Heart right ventricle (tissue), 16 donors: ENCODE measurements around the gene BORCS5. TPM values are rescaled to one million over a fixed set of nuclear protein-coding genes. Genes with fewer than 3 reads are reported as not detected.

Experiments used
- ATAC-seq, 8 donors: fragments of 200-7000 bp; cut with Tn5 transposase; one replicate each; pipeline ENCODE4 v1.9.1; 2020; ENCODE audit warnings: mild to moderate bottlenecking in 8 of 8, moderate library complexity in 8 of 8, moderate number of reproducible peaks in 1 of 8
- DNase-seq, 2 donors: peaks; one replicate each; pipeline ENCODE4 v3.0.0-alpha.2; 2020
- H3K27ac ChIP-seq, 10 donors: fragments of 200-600 bp; sonication (generic) in 2 of 10; one replicate each; pipeline versions ENCODE4 v1.5.0 to v1.8.0; 2020 to 2022; ENCODE audit warnings: mild to moderate bottlenecking in 3 of 10
- H3K27me3 ChIP-seq, 7 donors: fragments of 200-600 bp; one replicate each; pipeline ENCODE4 v1.8.0; 2021 to 2022; ENCODE audit warnings: mild to moderate bottlenecking in 2 of 7
- H3K36me3 ChIP-seq, 9 donors: fragments of 200-600 bp; sonication (generic) in 1 of 9; one replicate each; pipeline versions ENCODE4 v1.5.0 to v1.8.0; 2020 to 2022; ENCODE audit warnings: mild to moderate bottlenecking in 2 of 9
- H3K4me1 ChIP-seq, 9 donors: fragments of 200-600 bp; sonication (generic) in 1 of 9; one replicate each; pipeline versions ENCODE4 v1.5.0 to v1.8.0; 2020 to 2022; ENCODE audit warnings: mild to moderate bottlenecking in 4 of 9
- H3K4me3 ChIP-seq, 10 donors: fragments of 200-600 bp; sonication (generic) in 2 of 10; one replicate each; pipeline versions ENCODE4 v1.5.0 to v1.8.0; 2020 to 2022; ENCODE audit warnings: mild to moderate bottlenecking in 7 of 10, moderate library complexity in 2 of 10
- H3K9me3 ChIP-seq, 11 donors: fragments of 200-600 bp in 10 of 11; sonication (generic) in 2 of 11; one replicate each; pipeline versions ENCODE4 v1.5.0 to v1.8.0; 2013 to 2022; ENCODE audit warnings: mild to moderate bottlenecking in 2 of 11, control low read depth in 1 of 11, moderate library complexity in 1 of 11
- WGBS, 2 donors: extraction: QIAGEN DNeasy Blood & Tissue Kit; methylation state at CpG; one replicate each; pipeline ENCODE4 v1.1.7; 2013; ENCODE audit warnings: inconsistent platforms in 1 of 2; 5-methylcytosine and 5-hydroxymethylcytosine counted together
- intact Hi-C, 10 donors: fragments of 100-400 bp; cut with DNase I; formaldehyde crosslinking; loops; one replicate each; pipeline versions ENCODE4 v1.11.1 to v1.14.2; 2022
- polyA plus RNA-seq, 2 donors: library from polyadenylated mRNA; stranded (reverse); fragments of 200-250 nt; gene quantifications; one replicate each; pipeline ENCODE4 v1.2.3, GENCODE V29; 2013
- total RNA-seq, 10 donors: library from RNA; stranded (reverse); fragmentation: NEBNext Ultra II Directional in 3 of 10; extraction: Animal tissue kit (Norgen Biotek cat#: 25700) in 3 of 10; gene quantifications; one replicate each; pipeline versions ENCODE4 v1.2.1 to v1.2.4, GENCODE V29; 2021 to 2023
- TF ChIP-seq, protein P1 (sequence below), 9 donors: fragments of 200-600 bp; sonication (generic) in 2 of 9; IDR thresholded peaks; one replicate each; pipeline versions ENCODE4 v1.5.0 to v1.8.0; 2021 to 2022; ENCODE audit warnings: antibody characterized with exemption in 9 of 9, mild to moderate bottlenecking in 5 of 9, moderate library complexity in 1 of 9
- donor health status: Arrhythmogenic right ventricular cardiomyopathy.
- donor health status: ischemic (EF 13 %, LVEDD 7.1; RV severe dilation, severe dysfunction).
- donor health status: healthy with polysubstance abuse.
- donor health status: DM: no; HTN: yes; CAD: no.
- donor health status: DM: no; HTN: no; CAD: no.
- donor health status: ischemic (EF 25% LVEDD 6.9; RV normal size, moderate dysfunction).
- donor health status: ischemic (EF 25% LVEDD 5.7; RV mildly dilated, moderate dysfunction).
- donor health status: healthy.
- donor health status: DM: yes; HTN: yes; CAD: no.
- donor health status: Ischemic cardiomyopathy.
- donor health status: ischemic (EF 35%, LVEDD 5.7; RV mildly dilated, moderate dysfunction).
- donor health status: nonischemic (EF 11% LVEDD 7.7; RV severe dilation, severe dysfunction).
- donor health status: DM: yes; HTN: yes; CAD: no.
- donor health status: PGD.
- donor health status: ischemic (EF 29% LVEDD 5.4; RV normal size, mild dysfunction).
- donor health status: nonischemic (EF 23%, LVEDD 6.1; RV moderate dilation, normal function).

Gene BORCS5
- total and polyA plus RNA-seq, 12 donors, result 2.5 to 15.4 (median 11.5) TPM

GRCh38 chr12:12477532-12477890 is 120.6 kb downstream of the BORCS5 start:
- Histone ChIP-seq H3K27ac (peak overlapping the region in 1 of 10 donors; percentile 6), H3K27me3 (no peaks in the 10 kb centered on the region), H3K4me3 (no peak overlapping the region), H3K36me3 (peaks cover 0 to 81% (median 35%) of the 10 kb centered on the region in 9 donors), H3K4me1 (peaks cover 0 to 44% (median 9%) of the 10 kb centered on the region in 9 donors), H3K9me3 (no peaks in the 10 kb centered on the region)
- 91 to 98% methylated on average over 14 of the region's 14 CpGs for WGBS, 2 donors
- TF ChIP-seq, protein P1, sequence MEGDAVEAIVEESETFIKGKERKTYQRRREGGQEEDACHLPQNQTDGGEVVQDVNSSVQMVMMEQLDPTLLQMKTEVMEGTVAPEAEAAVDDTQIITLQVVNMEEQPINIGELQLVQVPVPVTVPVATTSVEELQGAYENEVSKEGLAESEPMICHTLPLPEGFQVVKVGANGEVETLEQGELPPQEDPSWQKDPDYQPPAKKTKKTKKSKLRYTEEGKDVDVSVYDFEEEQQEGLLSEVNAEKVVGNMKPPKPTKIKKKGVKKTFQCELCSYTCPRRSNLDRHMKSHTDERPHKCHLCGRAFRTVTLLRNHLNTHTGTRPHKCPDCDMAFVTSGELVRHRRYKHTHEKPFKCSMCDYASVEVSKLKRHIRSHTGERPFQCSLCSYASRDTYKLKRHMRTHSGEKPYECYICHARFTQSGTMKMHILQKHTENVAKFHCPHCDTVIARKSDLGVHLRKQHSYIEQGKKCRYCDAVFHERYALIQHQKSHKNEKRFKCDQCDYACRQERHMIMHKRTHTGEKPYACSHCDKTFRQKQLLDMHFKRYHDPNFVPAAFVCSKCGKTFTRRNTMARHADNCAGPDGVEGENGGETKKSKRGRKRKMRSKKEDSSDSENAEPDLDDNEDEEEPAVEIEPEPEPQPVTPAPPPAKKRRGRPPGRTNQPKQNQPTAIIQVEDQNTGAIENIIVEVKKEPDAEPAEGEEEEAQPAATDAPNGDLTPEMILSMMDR (IDR thresholded peaks at IDR 0.05), result no peak
- no peak for ATAC-seq
- intact Hi-C loops, result no loop called here
- DNase-seq, result no peak

GRCh38 chr12:12480074-12480473 is 123.2 kb downstream of the BORCS5 start:
- WGBS, 2 donors, result 98% methylated on average over 5 of the region's 5 CpGs
- no peak for ATAC-seq
- Histone ChIP-seq H3K4me1 (peaks cover 0 to 29% (median 7%) of the 10 kb centered on the region in 9 donors), H3K9me3 (no peaks in the 10 kb centered on the region), H3K36me3 (peaks cover 0 to 99% (median 40%) of the 10 kb centered on the region in 9 donors), H3K27ac (peak overlapping the region in 1 of 10 donors; percentile 20), H3K27me3 (no peaks in the 10 kb centered on the region), H3K4me3 (no peak overlapping the region)
- intact Hi-C loops, result no loop called here
- TF ChIP-seq, protein P1 (IDR thresholded peaks at IDR 0.05), result no peak
- DNase-seq, result no peak

DNA sequence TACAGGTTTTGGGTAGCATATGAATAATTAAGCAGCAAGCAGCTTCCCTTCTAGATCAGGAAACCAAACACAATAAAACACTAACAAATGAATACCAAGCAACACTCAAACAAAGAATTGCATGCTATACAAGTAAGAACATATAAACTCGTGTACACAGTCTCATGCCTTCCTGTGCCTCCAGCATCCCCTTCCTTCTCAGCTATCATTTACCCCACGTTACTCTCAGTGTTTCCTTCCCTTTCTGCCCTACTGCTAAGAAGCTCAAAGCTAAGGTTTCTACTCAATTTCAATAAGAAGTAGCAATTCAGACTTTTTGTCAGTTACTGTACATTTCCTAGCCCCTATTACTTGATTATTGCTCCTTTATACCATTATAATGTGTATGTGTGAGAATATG is 124.8 kb downstream of the BORCS5 start:
- DNase-seq (no peak), ATAC-seq (no peak)
- H3K27me3 ChIP-seq, result no peaks in the 10 kb centered on the region
- TF ChIP-seq, protein P1 (IDR thresholded peaks at IDR 0.05), result no peak
- H3K4me3 ChIP-seq, result no peak overlapping the region
- H3K9me3 ChIP-seq, result no peaks in the 10 kb centered on the region
- peaks cover 0 to 17% (median 0%) of the 10 kb centered on the region in 9 donors for H3K4me1 ChIP-seq
- H3K36me3 ChIP-seq, result peaks cover 0 to 100% (median 44%) of the 10 kb centered on the region in 9 donors
- peak overlapping the region in 1 of 10 donors; percentile 78 for H3K27ac ChIP-seq
- intact Hi-C loops, result no loop called here
- WGBS, 2 donors, result 41 to 56% methylated on average over 2 of the region's 2 CpGs

- TF ChIP-seq, protein P1 (IDR thresholded peaks at IDR 0.05), result no peak
- 87 to 89% methylated on average over 6 of the region's 6 CpGs for WGBS, 2 donors
- H3K9me3 ChIP-seq, result no peaks in the 10 kb centered on the region
- peak overlapping the region in 1 of 10 donors; percentile 15 for H3K4me3 ChIP-seq
- ATAC-seq (no peak), DNase-seq (no peak)
- intact Hi-C loops, result no loop called here
- no peaks in the 10 kb centered on the region for H3K27me3 ChIP-seq
- H3K27ac ChIP-seq, result peak overlapping the region in 1 of 10 donors; percentile 80
- peaks cover 0 to 99% (median 38%) of the 10 kb centered on the region in 9 donors for H3K36me3 ChIP-seq
- peaks cover 0 to 17% (median 0%) of the 10 kb centered on the region in 9 donors for H3K4me1 ChIP-seq
Observed at GRCh38 chr12:12482150-12482761, 125.4 kb downstream of the BORCS5 start.
